Osteoblast (primary cell): Measurements from ENCODE around the gene NAPEPLD. TPM values are rescaled to one million over a fixed set of nuclear protein-coding genes. Genes with fewer than 3 reads are reported as not detected.
"Not testable (repeated sequence)": the region's sequence is repeated elsewhere in the genome, so short reads cannot be mapped to it uniquely, and the experiment has no call there.

Source experiments
- DNase-seq: peaks from one replicate; pipeline ENCODE4 v3.0.0; 2011; ENCODE audit warnings: low spot score, mixed read lengths; ENCODE audit not compliant: insufficient read length; ENCODE audit errors: missing footprints
- H2AFZ ChIP-seq: 2 replicates; pipeline ENCODE4 v1.6.0; 2011; ENCODE audit warnings: mild to moderate bottlenecking, low read length
- H3K27ac ChIP-seq: 2 replicates; pipeline ENCODE4 v1.5.1; 2011; ENCODE audit warnings: mild to moderate bottlenecking, low read depth, low read length, moderate library complexity
- H3K27me3 ChIP-seq: 2 replicates; pipeline ENCODE4 v1.6.0; 2012; ENCODE audit warnings: mild to moderate bottlenecking, control low read depth, inconsistent platforms, low read length, moderate library complexity; ENCODE audit not compliant: insufficient read depth
- H3K36me3 ChIP-seq: 2 replicates; pipeline ENCODE4 v1.5.1; 2011; ENCODE audit warnings: mild to moderate bottlenecking, low read length, control low read depth, moderate library complexity; ENCODE audit not compliant: insufficient read depth
- H3K4me1 ChIP-seq: 2 replicates; pipeline ENCODE4 v1.5.1; 2011; ENCODE audit warnings: mild to moderate bottlenecking, low read length, control low read depth, moderate library complexity; ENCODE audit not compliant: insufficient read depth
- H3K4me2 ChIP-seq: 2 replicates; pipeline ENCODE4 v1.6.0; 2011; ENCODE audit warnings: mild to moderate bottlenecking, low read length; ENCODE audit not compliant: insufficient read depth
- H3K4me3 ChIP-seq: fragments of 200-600 bp; sonication (generic); 3 replicates; pipeline ENCODE4 v1.5.1; 2012; ENCODE audit warnings: mild to moderate bottlenecking, low read length, inconsistent platforms; ENCODE audit not compliant: insufficient read depth
- H3K79me2 ChIP-seq: 2 replicates; pipeline ENCODE4 v1.6.0; 2012; ENCODE audit warnings: mild to moderate bottlenecking, low read length, control low read depth, inconsistent platforms; ENCODE audit not compliant: insufficient read depth
- H3K9me3 ChIP-seq: 2 replicates; pipeline ENCODE4 v1.5.1; 2011; ENCODE audit warnings: low read depth, low read length, control low read depth
- H4K20me1 ChIP-seq: 2 replicates; pipeline ENCODE4 v1.6.0; 2012; ENCODE audit warnings: mild to moderate bottlenecking, low read length, control low read depth; ENCODE audit not compliant: insufficient read depth
- total RNA-seq: library from RNA; depleted of rRNA; stranded (reverse); fragments of >200 nt; gene quantifications from 2 replicates; pipeline ENCODE4 v1.2.3, GENCODE V29; 2012
- TF ChIP-seq, protein P1 (sequence below): IDR thresholded peaks from 2 replicates; pipeline ENCODE4 v1.5.1; 2011; ENCODE audit warnings: mild to moderate bottlenecking, low read depth, low read length, moderate library complexity; ENCODE audit errors: extremely low read depth

The NAPEPLD gene
- total RNA-seq, 1 donor, result 10.1 TPM

DNA sequence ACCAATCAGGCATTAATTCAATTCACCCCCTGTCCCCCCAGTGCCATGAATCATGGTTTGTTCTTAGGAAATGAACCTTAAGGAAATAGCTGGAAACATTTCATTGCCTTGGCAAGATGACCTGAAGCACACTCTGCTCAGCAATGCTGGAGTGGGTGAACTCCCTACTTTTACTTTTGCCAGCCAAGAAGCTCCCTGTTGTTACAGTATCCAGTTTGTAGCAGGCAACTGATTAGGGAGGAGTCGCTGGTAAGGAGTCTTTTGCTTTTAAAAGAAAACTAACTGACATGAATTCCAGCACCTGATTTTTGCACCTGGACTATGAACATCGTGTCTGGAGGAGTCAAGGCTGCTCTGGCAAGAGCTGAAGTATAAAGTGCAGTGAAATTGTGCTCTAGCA, 13.7 kb upstream of the NAPEPLD start:
- H3K4me2 ChIP-seq, result peak overlapping the region; percentile 30
- H3K27ac ChIP-seq, result peak overlapping the region; percentile 71
- peaks cover 27% of the 10 kb centered on the region for H3K4me1 ChIP-seq
- H3K36me3 ChIP-seq, H3K27me3 ChIP-seq, H3K4me3 ChIP-seq, H2AFZ ChIP-seq, H3K79me2 ChIP-seq, H4K20me1 ChIP-seq, H3K9me3 ChIP-seq: not testable (repeated sequence)
- DNase-seq, result peak; percentile 42

DNA sequence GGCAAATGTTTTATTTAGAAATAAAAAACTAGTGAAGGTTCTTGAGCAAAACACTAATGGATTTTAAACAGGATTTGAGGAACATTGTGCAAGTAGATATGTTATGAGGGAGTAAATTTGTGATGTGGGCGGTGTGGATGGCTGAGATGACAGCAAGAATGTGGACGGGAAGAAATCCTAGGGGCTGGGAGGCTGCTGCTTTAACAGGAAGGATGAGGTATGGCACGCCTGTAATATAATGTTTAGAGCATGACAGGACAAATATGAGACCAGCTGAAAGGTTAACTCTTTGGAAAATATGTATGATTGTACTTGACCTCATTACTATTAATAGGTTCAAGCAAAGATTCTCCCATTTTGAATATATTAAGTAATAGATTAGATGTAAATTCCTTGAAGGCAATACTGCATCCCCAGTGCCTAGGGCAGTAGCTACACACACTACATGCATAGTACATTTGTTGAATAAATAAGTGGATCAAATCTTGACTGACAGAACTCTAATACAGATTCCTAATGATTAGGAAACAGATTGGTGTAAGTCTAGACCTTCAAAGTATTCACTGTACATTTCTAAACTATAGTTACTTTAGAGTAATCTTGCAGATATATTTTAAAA, 13.2 kb upstream of the NAPEPLD start:
- H4K20me1 ChIP-seq, H3K9me3 ChIP-seq, DNase-seq, H3K27me3 ChIP-seq, H3K79me2 ChIP-seq, H3K4me3 ChIP-seq, H3K36me3 ChIP-seq, H2AFZ ChIP-seq, H3K4me2 ChIP-seq: not testable (repeated sequence)
- peak overlapping the region; percentile 71 for H3K27ac ChIP-seq
- peaks cover 27% of the 10 kb centered on the region for H3K4me1 ChIP-seq

DNA sequence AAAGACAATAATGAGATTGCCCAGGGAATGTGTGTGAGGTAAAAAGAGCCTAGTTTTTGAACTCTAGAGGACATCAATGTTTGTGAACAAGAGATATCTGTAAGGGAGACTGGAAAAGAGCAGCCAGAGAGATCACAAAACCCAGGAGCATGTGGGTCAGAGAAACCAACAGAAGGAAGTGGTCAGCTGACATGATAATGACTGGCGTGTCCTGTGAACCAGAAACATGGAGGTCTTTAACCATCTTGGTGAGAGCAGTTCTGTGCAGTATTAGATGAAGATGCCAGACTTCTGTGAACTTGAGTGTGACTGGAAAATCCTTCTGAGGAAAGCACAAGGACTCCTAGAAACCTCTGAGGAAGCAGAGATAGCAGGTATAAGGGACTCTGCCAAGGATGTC, 10.2 kb upstream of the NAPEPLD start:
- H4K20me1 ChIP-seq, H3K36me3 ChIP-seq, H3K4me2 ChIP-seq, DNase-seq, H3K79me2 ChIP-seq, H2AFZ ChIP-seq, H3K27ac ChIP-seq, H3K9me3 ChIP-seq, H3K4me3 ChIP-seq, H3K27me3 ChIP-seq: not testable (repeated sequence)
- peaks cover 24% of the 10 kb centered on the region for H3K4me1 ChIP-seq

GRCh38 chr7:103155331-103156024, 6.6 kb upstream of the NAPEPLD start:
- H4K20me1 ChIP-seq, DNase-seq, H3K27me3 ChIP-seq, H3K4me1 ChIP-seq, H3K79me2 ChIP-seq, H3K9me3 ChIP-seq, H3K27ac ChIP-seq, H3K4me3 ChIP-seq, H3K36me3 ChIP-seq: not testable (repeated sequence)
- Histone ChIP-seq H3K4me2 (peak overlapping the region; percentile 36), H2AFZ (peak overlapping the region; percentile 56)

DNA sequence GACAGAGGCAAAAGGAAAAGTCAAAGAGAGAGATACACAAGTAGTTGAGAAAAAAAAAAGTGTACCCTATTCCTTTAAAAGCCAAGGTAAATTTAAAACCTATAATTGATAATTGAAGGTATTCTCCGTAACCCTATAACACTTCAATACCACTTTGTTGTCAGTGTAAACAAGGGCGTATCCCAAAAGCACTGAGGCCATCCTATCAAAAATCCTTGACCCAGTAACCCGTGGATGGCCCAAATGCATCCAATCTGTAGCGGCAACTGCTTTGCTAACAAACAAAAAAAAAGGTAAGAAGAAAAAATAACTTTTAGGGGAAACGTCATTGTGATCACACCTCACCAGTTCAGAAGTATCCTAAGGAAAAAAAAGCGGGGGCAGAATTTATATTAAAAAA, 5.1 kb upstream of the NAPEPLD start:
- Histone ChIP-seq H3K79me2 (no peaks in the 10 kb centered on the region), H4K20me1 (no peaks in the 10 kb centered on the region), H3K4me3 (no peak overlapping the region), H3K9me3 (no peaks in the 10 kb centered on the region), H3K27me3 (no peaks in the 10 kb centered on the region), H3K4me1 (peaks cover 2% of the 10 kb centered on the region), H3K36me3 (no peaks in the 10 kb centered on the region), H3K4me2 (no peak overlapping the region), H3K27ac (no peak overlapping the region), H2AFZ (no peak overlapping the region)
- no peak for DNase-seq
- TF ChIP-seq, protein P1, sequence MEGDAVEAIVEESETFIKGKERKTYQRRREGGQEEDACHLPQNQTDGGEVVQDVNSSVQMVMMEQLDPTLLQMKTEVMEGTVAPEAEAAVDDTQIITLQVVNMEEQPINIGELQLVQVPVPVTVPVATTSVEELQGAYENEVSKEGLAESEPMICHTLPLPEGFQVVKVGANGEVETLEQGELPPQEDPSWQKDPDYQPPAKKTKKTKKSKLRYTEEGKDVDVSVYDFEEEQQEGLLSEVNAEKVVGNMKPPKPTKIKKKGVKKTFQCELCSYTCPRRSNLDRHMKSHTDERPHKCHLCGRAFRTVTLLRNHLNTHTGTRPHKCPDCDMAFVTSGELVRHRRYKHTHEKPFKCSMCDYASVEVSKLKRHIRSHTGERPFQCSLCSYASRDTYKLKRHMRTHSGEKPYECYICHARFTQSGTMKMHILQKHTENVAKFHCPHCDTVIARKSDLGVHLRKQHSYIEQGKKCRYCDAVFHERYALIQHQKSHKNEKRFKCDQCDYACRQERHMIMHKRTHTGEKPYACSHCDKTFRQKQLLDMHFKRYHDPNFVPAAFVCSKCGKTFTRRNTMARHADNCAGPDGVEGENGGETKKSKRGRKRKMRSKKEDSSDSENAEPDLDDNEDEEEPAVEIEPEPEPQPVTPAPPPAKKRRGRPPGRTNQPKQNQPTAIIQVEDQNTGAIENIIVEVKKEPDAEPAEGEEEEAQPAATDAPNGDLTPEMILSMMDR, result no peak

DNA sequence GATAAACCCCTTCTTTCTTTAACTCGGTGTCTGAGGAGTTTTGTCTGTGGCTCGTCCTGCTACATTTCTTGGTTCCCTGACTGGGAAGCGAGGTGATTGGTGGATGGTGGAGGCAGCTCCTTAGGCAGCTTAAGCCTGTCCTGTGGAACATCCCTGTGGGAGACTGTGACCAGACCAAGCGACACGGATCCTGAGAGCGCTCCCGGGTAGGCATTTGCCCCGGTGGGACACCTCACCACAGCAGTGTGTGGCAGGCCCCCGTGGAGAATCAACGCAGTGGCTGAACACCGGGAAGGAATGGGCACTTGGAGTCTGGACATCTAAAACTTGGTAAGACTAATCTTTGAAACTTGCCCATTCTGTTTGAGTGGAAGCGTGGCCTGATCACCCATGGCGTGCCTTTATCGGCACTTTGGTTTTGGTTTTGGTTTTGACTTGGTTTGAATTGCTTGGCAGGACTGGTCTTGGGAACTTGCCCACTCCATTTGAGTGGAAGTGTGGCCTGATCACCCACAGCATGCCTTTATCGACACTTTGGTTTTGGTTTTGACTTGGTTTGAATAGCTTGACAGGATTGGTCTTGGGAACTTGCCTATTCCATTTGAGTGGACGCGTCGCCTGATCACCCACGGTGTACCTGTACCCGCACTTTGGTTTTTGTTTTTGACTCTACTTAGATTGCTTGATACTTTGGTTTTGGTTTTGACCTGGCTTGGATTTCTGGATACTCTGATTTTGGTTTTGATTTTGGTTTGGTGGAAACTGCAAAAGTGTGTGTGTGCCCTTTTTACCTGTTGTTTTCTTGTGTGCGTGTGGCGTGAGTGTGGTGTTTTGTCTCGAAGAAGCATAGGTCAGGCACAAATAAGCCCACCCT, 4.1 kb upstream of the NAPEPLD start:
- H3K9me3 ChIP-seq, H3K4me2 ChIP-seq, H3K4me1 ChIP-seq, H2AFZ ChIP-seq, H3K27ac ChIP-seq, H3K79me2 ChIP-seq, DNase-seq, H3K36me3 ChIP-seq, H3K4me3 ChIP-seq, H3K27me3 ChIP-seq, H4K20me1 ChIP-seq: not testable (repeated sequence)

DNA sequence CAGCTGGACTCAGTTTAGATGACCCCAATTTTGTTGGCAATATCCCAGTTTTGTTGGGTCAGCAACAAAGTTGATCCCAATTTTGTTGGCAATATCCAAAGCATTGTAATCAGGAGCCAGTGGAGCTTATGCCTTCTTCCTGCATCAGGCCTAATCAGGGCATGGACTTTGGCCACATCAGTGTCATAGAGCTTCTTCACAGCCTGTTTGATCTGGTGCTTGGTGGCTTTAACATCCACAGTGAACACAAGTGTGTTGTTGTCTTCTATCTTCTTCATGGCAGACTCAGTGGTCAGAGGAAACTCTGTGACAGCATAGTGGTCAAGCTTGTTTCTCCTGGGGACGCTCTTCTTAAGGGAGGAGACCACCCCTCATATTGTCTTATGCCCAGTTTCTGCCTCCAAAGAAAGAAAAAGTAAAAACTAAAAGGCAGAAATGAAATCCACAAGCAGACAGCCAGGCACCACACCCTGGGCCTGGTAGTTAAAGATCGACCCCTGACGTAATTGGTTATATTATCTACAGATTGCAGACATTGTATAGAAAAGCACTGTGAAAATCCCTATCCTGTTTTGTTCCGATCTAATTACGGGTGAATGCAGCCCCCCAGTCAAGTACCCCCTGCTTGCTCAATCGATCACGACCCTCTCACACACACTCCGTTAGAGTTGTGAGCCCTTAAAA, 3.2 kb upstream of the NAPEPLD start:
- not testable (repeated sequence) for H3K79me2 ChIP-seq, H3K36me3 ChIP-seq, DNase-seq, H3K4me3 ChIP-seq, H3K9me3 ChIP-seq, H3K27me3 ChIP-seq, H4K20me1 ChIP-seq, H2AFZ ChIP-seq, H3K27ac ChIP-seq, H3K4me1 ChIP-seq, H3K4me2 ChIP-seq
